Activated naive CD8-positive, alpha-beta T cell (primary cell): Measurements from ENCODE around the gene DHX58.
A peak's percentile ranks its signal among the peaks of the same experiment; 100 is the strongest.
"Not testable (repeated sequence)": the region's sequence is repeated elsewhere in the genome, so short reads cannot be mapped to it uniquely, and the experiment has no call there.

Experiments
- H3K27ac Mint-ChIP-seq: one replicate; pipeline ENCODE4 v1.8.0; 2021; ENCODE audit warnings: mixed read lengths
- H3K27me3 Mint-ChIP-seq: one replicate; pipeline ENCODE4 v1.8.0; 2021; ENCODE audit warnings: mixed read lengths
- H3K36me3 Mint-ChIP-seq: one replicate; pipeline ENCODE4 v1.8.0; 2021; ENCODE audit warnings: mixed read lengths
- H3K4me1 Mint-ChIP-seq: one replicate; pipeline ENCODE4 v1.8.0; 2021; ENCODE audit warnings: low read depth, mixed read lengths
- H3K4me3 Mint-ChIP-seq: one replicate; pipeline ENCODE4 v1.8.0; 2021; ENCODE audit warnings: mild to moderate bottlenecking, mixed read lengths
- H3K9me3 Mint-ChIP-seq: one replicate; pipeline ENCODE4 v1.8.0; 2021; ENCODE audit warnings: low read depth, mixed read lengths

DHX58 gene

DNA sequence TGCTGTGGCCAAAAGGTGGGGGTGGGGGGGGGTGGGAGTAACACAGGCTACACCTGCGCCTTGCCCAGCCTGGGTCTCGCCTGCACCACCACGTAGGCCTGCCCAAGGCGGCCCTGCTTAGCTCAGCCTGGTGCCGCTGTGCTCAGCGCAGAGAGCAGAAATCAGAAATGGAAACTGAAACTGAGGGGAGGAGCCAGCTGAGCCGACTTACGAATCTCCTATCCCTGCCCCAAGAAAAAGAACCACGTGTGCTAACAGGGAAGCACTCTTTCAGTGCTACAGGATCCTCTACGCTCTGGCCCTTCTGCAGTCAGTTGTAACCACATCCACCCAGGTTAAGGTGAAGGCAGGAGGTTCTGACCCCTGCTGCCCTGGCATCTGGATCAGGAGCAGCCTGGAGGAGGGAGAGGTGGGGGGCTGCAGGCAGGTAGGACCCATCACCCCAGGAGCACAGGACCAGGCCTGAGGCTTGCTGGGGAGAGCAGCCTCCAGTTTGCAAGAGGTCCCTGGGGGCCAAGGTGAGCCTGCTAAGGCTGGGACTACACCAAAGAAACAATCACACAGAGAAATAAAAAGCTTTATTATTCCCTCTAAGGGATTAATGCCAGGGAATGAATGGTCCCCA, at the start of gene DHX58:
DHX58 (minus strand) TSS at position 163 of the 625 bp plus-strand sequence. CDS start 822 bp downstream, outside the sequence.
- no peaks in the 10 kb centered on the region for H3K9me3 Mint-ChIP-seq
- H3K27ac Mint-ChIP-seq, result peak within 1 kb of the TSS; percentile 96
- H3K36me3 Mint-ChIP-seq, result peaks cover 4% of the 10 kb centered on the region
- peak within 1 kb of the TSS; percentile 87 for H3K4me3 Mint-ChIP-seq
- peaks cover 41% of the 10 kb centered on the region for H3K4me1 Mint-ChIP-seq
- no peaks in the 10 kb centered on the region for H3K27me3 Mint-ChIP-seq

DNA sequence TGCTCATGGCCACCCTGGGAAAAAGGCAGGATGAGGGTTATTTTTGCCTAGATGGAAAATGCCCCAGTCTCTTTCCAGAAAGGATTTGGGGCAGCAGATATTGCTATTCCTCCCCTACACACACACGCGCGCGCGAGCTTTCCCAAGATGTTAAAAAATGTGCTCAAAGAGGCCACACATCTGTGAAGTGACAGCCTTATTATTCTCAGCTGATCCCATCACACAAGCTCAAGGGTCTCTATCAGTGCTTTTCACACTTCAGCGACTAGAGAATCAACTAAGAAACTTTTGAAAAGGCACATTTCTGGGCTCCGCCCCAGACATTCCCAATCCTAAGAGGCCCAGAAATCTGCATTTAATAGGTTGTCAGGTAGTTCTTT, 48.0 kb upstream of the DHX58 start:
- no peaks in the 10 kb centered on the region for H3K36me3 Mint-ChIP-seq
- no peaks in the 10 kb centered on the region for H3K27me3 Mint-ChIP-seq
- H3K9me3 Mint-ChIP-seq, result no peaks in the 10 kb centered on the region
- no peak overlapping the region for H3K4me3 Mint-ChIP-seq
- peaks cover 3% of the 10 kb centered on the region for H3K4me1 Mint-ChIP-seq
- no peak overlapping the region for H3K27ac Mint-ChIP-seq

DNA sequence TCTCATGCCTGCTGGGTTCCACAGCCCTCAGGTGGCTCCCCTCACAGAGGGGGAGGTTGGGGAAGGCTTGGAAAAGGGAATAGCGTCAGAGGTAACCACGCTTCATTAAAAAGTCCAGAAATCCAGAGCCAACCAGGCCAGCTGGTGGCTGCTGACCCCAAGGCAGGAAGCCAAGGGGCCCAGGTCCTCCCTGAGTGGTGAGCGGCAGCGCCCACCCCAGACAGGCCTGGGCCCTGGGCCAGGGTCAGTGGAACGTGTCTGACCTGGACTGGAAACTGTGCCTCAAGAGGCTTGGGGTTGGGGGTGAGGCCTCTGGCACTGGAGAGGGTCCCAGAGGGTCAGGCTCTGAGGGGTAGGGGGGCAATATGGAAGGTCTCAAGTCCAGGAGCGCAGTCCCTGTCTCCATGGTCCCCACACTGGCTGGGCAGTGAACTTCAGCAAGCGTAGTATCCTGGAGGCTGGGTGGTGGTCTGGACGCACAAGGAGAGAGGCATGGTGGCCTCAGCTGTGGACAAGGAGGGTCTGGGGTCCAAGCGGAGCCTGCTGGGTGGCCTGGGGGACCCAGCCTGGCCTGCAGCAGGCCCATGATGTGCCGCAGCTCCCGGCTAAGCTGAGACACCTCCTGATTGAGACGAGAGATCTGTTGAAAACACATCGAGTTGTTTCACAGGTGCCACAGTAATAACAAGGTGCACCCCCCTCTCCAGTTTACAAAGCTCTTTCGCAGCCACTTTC, 47.4 kb upstream of the DHX58 start:
- Mint-ChIP-seq H3K36me3 (no peaks in the 10 kb centered on the region), H3K27ac (no peak overlapping the region), H3K4me1 (peaks cover 3% of the 10 kb centered on the region), H3K9me3 (no peaks in the 10 kb centered on the region), H3K27me3 (no peaks in the 10 kb centered on the region), H3K4me3 (no peak overlapping the region)

GRCh38 chr17:42155614-42156045, 43.1 kb upstream of the DHX58 start:
- H3K27ac Mint-ChIP-seq, result no peak overlapping the region
- H3K27me3 Mint-ChIP-seq, result no peaks in the 10 kb centered on the region
- no peaks in the 10 kb centered on the region for H3K36me3 Mint-ChIP-seq
- no peaks in the 10 kb centered on the region for H3K9me3 Mint-ChIP-seq
- H3K4me1 Mint-ChIP-seq, result peaks cover 31% of the 10 kb centered on the region
- H3K4me3 Mint-ChIP-seq, result peak overlapping the region; percentile 94

- H3K9me3 Mint-ChIP-seq, result no peaks in the 10 kb centered on the region
- peak overlapping the region; percentile 94 for H3K4me3 Mint-ChIP-seq
- peak overlapping the region; percentile 79 for H3K27ac Mint-ChIP-seq
- peaks cover 33% of the 10 kb centered on the region for H3K4me1 Mint-ChIP-seq
- no peaks in the 10 kb centered on the region for H3K27me3 Mint-ChIP-seq
- no peaks in the 10 kb centered on the region for H3K36me3 Mint-ChIP-seq
Measured at GRCh38 chr17:42153919-42154742, 41.6 kb upstream of the DHX58 start.

DNA sequence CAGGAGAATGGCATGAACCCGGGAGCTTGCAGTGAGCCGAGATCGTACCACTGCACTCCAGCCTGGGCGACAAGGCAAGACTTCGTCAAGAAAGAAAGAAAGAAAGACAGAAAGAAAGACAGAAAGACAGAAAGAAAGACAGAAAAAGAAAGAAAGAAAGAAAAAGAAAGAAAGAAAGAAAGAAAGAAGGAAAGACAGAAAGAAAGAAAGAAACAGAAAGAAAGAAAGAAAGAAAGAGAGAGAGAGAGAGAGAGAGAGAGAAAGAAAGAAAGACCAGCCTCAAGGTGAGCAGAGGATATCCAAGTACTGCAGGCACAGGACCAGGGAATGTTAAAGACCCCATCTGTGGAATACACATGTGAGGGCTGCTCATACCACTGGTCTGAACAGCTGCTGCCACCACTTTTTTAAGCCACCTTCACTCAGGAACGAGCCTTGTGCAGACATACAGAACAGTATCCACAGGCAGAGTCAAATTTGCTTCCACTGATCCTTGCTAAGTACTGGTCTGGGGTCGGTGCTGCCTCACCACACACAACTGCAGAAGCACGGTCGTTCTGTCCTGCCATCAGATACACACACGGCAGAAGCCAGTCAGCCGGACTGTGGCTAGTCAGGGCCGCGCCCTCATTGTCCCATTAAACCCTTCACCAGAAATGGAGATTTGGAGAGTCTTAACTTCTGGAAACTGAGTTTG, 34.5 kb upstream of the DHX58 start:
- H3K4me3 Mint-ChIP-seq, result no peak overlapping the region
- H3K27ac Mint-ChIP-seq, result no peak overlapping the region
- no peaks in the 10 kb centered on the region for H3K36me3 Mint-ChIP-seq
- H3K27me3 Mint-ChIP-seq, result no peaks in the 10 kb centered on the region
- H3K9me3 Mint-ChIP-seq, result no peaks in the 10 kb centered on the region
- peaks cover 40% of the 10 kb centered on the region for H3K4me1 Mint-ChIP-seq

GRCh38 chr17:42143138-42143537, 30.6 kb upstream of the DHX58 start:
- H3K4me1 Mint-ChIP-seq, result peaks cover 36% of the 10 kb centered on the region
- not testable (repeated sequence) for H3K27ac Mint-ChIP-seq, H3K27me3 Mint-ChIP-seq

GRCh38 chr17:42142371-42142896, 29.9 kb upstream of the DHX58 start:
- no peaks in the 10 kb centered on the region for H3K9me3 Mint-ChIP-seq
- H3K27me3 Mint-ChIP-seq, result no peaks in the 10 kb centered on the region
- no peak overlapping the region for H3K27ac Mint-ChIP-seq
- peaks cover 38% of the 10 kb centered on the region for H3K4me1 Mint-ChIP-seq
- H3K36me3 Mint-ChIP-seq, result peaks cover 2% of the 10 kb centered on the region
- H3K4me3 Mint-ChIP-seq, result no peak overlapping the region

More at GRCh38 chr17:42143138-42143537, 30.6 kb upstream of the DHX58 start:
- not testable (repeated sequence) for H3K36me3 Mint-ChIP-seq, H3K4me3 Mint-ChIP-seq, H3K9me3 Mint-ChIP-seq

DNA sequence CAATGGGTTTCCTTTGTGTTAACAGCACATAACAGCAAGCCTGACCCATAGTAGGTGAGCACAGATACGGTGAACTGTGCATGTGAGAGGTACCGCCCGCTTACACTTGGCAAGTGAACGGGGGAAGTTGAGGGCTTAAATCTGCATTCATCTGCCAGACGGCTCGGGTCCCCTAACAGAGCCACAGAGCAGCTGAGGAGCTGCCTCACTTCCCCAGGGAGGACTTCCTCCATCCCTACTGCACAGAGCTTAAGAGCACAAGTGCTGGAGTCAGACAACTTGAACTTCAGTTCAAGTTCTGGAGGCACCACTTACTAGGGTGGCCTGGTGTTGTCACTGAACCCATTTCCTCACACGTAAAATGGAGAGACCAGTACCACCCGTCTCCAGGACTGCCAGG, 28.9 kb upstream of the DHX58 start:
- Mint-ChIP-seq H3K27me3 (no peaks in the 10 kb centered on the region), H3K36me3 (peaks cover 2% of the 10 kb centered on the region), H3K9me3 (no peaks in the 10 kb centered on the region), H3K27ac (no peak overlapping the region), H3K4me1 (peaks cover 35% of the 10 kb centered on the region), H3K4me3 (no peak overlapping the region)

DNA sequence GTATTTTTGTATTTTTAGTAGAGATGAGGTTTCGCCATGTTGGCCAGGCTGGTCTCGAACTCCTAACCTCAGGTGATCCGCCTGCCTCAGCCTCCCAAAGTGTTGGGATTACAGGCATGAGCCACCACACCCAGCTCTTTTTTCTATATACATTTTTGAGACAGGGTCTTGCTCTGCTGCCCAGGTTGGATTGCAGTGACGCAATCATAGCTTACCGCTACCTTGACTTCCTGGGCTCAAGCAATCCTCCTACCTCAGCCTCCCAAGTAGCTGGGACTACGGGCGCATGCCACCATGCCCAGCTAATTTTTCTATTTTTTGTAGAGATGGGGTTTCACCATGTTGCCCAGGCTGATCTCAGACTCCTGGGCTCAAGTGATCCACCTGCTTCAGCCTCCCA, 28.2 kb upstream of the DHX58 start:
- H3K27me3 Mint-ChIP-seq, H3K4me3 Mint-ChIP-seq, H3K27ac Mint-ChIP-seq, H3K36me3 Mint-ChIP-seq, H3K9me3 Mint-ChIP-seq: not testable (repeated sequence)
- peaks cover 37% of the 10 kb centered on the region for H3K4me1 Mint-ChIP-seq

DNA sequence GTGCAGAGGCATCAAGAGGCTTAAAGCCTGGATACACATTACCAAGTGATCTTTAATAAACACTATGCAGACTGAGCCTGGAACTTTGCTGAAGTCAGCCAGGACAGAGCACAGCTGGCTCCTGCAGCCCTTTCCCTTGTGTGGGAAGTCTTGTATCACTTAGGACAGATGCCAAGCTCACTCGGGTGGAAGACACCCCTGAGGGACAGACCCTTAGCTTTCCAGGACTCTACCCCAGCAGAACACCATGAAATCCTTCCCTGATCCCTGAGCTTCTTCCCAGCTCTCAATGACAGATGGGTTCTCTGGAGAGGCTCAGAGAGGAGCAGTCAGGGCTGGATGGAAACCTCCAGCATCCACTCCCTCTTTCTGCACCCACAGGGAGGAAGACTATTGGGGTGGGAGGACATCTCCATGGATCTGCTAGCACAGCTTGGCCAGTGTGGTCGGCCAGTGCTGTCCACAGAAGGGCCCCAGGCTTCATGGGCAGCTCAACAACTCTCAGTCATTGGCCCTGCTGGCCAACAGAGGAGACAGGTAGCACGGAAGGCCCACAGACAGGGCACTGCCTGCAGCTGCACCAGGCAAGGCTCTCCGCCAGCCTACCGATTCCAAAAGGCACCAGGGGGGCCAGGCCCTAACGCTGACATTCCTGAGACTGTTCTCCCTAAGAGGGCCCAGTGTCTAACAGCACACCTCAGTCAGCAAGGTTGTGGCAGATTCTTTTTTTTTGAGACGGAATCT, 26.4 kb upstream of the DHX58 start:
- H3K36me3 Mint-ChIP-seq, result peaks cover 2% of the 10 kb centered on the region
- H3K4me3 Mint-ChIP-seq, result no peak overlapping the region
- H3K9me3 Mint-ChIP-seq, result no peaks in the 10 kb centered on the region
- H3K4me1 Mint-ChIP-seq, result peaks cover 49% of the 10 kb centered on the region
- no peaks in the 10 kb centered on the region for H3K27me3 Mint-ChIP-seq
- H3K27ac Mint-ChIP-seq, result no peak overlapping the region

DNA sequence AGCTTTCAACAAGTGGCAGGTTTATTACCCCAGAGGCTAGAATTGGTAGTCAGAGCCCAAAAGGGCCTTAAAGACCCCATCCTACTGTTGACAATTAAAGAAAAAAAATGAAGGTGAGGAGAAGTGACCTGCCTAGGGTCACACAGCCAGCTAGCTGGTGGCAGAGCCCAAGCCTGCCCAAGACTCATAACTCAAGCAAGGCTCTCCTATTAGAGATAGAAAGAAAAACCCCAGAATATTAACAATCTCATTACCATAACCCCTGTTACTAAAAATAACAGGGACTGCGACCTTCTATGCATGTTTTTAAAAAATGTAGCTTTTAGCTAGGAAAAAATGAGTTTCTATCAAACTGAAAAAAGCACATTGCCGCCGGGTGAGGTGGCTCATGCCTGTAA, 24.1 kb upstream of the DHX58 start:
- H3K4me1 Mint-ChIP-seq, result peaks cover 57% of the 10 kb centered on the region
- no peaks in the 10 kb centered on the region for H3K27me3 Mint-ChIP-seq
- no peaks in the 10 kb centered on the region for H3K9me3 Mint-ChIP-seq
- peaks cover 2% of the 10 kb centered on the region for H3K36me3 Mint-ChIP-seq
- H3K4me3 Mint-ChIP-seq, result no peak overlapping the region
- peak overlapping the region; percentile 28 for H3K27ac Mint-ChIP-seq

DNA sequence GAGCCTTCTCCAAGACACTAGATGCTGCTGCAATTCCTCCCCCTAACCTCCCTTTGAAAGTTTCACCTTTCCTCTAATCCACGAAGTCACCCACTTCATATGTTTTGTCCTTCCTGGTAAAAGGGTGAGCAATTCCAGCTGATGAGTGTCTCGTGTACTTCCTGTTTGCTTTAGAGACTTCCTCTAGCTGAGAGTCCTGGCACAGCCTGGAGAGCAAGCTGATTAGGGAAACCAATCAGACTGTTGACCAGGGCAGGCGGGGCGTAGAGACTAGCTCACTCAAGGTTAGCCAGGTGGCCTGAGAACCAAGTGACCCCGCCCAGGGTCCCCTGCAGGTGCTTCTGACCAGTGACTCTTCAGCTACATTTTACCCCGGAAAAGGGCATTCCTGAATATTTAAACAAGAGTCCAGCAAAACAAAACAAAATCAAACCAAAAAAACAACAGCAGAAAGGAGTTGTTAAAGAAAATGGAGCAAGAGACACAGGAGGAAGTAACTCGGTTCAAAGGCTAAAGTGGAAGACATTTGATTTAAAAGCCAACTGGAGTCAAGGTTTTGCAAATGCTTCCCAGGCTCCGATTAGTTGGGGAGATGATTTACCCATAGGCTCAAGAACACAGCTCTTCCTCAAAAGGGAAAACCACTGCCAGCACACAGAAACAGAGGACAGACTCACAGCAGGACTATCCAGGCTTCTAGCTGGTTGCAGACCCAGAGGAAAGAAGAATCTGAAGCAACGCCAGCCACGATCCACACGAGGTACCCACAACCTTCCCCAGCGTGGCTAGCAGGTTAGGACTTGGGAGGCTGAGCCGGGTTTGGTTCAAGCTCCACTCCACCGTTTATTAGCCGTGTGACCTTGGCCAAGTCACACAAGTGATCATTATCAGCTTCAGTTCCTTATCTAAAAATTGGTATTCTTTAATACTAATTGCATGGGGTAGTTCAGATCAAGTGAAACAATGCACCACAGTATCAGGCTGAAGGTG, 23.4 kb upstream of the DHX58 start:
- H3K4me1 Mint-ChIP-seq, result peaks cover 55% of the 10 kb centered on the region
- H3K27me3 Mint-ChIP-seq, result no peaks in the 10 kb centered on the region
- no peaks in the 10 kb centered on the region for H3K9me3 Mint-ChIP-seq
- peaks cover under 1% of the 10 kb centered on the region for H3K36me3 Mint-ChIP-seq
- H3K4me3 Mint-ChIP-seq, result no peak overlapping the region
- peak overlapping the region; percentile 34 for H3K27ac Mint-ChIP-seq
